OCI-LY1 (cell line): ENCODE results near the gene VWA8.

Experiments used
- H2AFZ ChIP-seq: fragments of 200-600 bp; sonication (generic), shearing (Covaris generic); 2 replicates; pipeline ENCODE4 v1.6.0; 2014; ENCODE audit warnings: antibody characterized with exemption, mild to moderate bottlenecking, low read length
- H3F3A ChIP-seq: fragments of 200-600 bp; sonication (generic), shearing (Covaris generic); 2 replicates; pipeline ENCODE4 v1.6.0; 2014; ENCODE audit warnings: mild to moderate bottlenecking, antibody characterized with exemption, low read length, moderate library complexity; ENCODE audit not compliant: insufficient read depth
- H3K27ac ChIP-seq: fragments of 200-600 bp; sonication (generic); 2 replicates; pipeline ENCODE4 v1.5.1; 2014; ENCODE audit warnings: low read length, mixed run types, mild to moderate bottlenecking, low read depth; ENCODE audit not compliant: poor library complexity, severe bottlenecking
- H3K27me3 ChIP-seq: fragments of 200-600 bp; sonication (generic); 2 replicates; pipeline ENCODE4 v1.6.0; 2014; ENCODE audit warnings: antibody characterized with exemption, mild to moderate bottlenecking, low read length, moderate library complexity; ENCODE audit not compliant: insufficient read depth
- H3K36me3 ChIP-seq: fragments of 200-600 bp; sonication (generic); 2 replicates; pipeline ENCODE4 v1.6.1; 2014; ENCODE audit warnings: mild to moderate bottlenecking, antibody characterized with exemption, low read length, moderate library complexity, mixed read lengths; ENCODE audit not compliant: insufficient read depth
- H3K4me1 ChIP-seq: fragments of 200-600 bp; sonication (generic); 2 replicates; pipeline ENCODE4 v1.5.1; 2014; ENCODE audit warnings: mild to moderate bottlenecking, low read length, moderate library complexity; ENCODE audit not compliant: insufficient read depth, severe bottlenecking
- H3K4me2 ChIP-seq: fragments of 200-600 bp; sonication (generic), shearing (Covaris generic); 2 replicates; pipeline ENCODE4 v1.6.1; 2014; ENCODE audit warnings: low read length
- H3K4me3 ChIP-seq: fragments of 200-600 bp; sonication (generic); 2 replicates; pipeline ENCODE4 v1.5.1; 2014; ENCODE audit warnings: low read length, low read depth, mild to moderate bottlenecking, mixed read lengths; ENCODE audit not compliant: poor library complexity, severe bottlenecking
- H3K79me2 ChIP-seq: fragments of 200-600 bp; shearing (Covaris generic); 2 replicates; pipeline ENCODE4 v1.6.1; 2016; ENCODE audit warnings: mixed run types, low read length, mixed read lengths; ENCODE audit not compliant: insufficient read depth
- H3K9ac ChIP-seq: fragments of 200-600 bp; sonication (generic), shearing (Covaris generic); 2 replicates; pipeline ENCODE4 v1.6.1; 2014; ENCODE audit warnings: mild to moderate bottlenecking, low read length, mixed read lengths
- H3K9me2 ChIP-seq: fragments of 200-600 bp; sonication (generic), shearing (Covaris generic); 2 replicates; pipeline ENCODE4 v1.6.1; 2014; ENCODE audit warnings: low read depth, mild to moderate bottlenecking, low read length, mixed read lengths
- H3K9me3 ChIP-seq: fragments of 200-600 bp; shearing (Covaris generic); 2 replicates; pipeline ENCODE4 v1.6.1; 2014; ENCODE audit warnings: low read length, mixed read lengths
- H4K20me1 ChIP-seq: fragments of 200-600 bp; sonication (generic), shearing (Covaris generic); 2 replicates; pipeline ENCODE4 v1.6.0; 2016; ENCODE audit warnings: mild to moderate bottlenecking, low read length; ENCODE audit not compliant: insufficient read depth
- CTCF ChIP-seq: fragments of 200-600 bp; sonication (generic), shearing (Covaris generic); IDR thresholded peaks from 2 replicates; pipeline ENCODE4 v1.5.1; 2017; ENCODE audit warnings: mild to moderate bottlenecking, antibody characterized with exemption, low read length, moderate library complexity, mixed read lengths
- EZH2 ChIP-seq: fragments of 200-600 bp; sonication (generic), shearing (Covaris generic); IDR thresholded peaks from 2 replicates; pipeline ENCODE4 v1.8.0; 2017; ENCODE audit warnings: borderline replicate concordance, mixed run types, mild to moderate bottlenecking, antibody characterized with exemption, low read length, moderate library complexity, mixed read lengths

Gene VWA8

GRCh38 chr13:41938918-41939317 lies 22.0 kb downstream of the VWA8 start:
- Histone ChIP-seq H3K27me3 (no peaks in the 10 kb centered on the region), H3K9me3 (peaks cover 5% of the 10 kb centered on the region; the same call in 1 of the 2 replicates), H3K9me2 (no peaks in the 10 kb centered on the region), H2AFZ (no peak overlapping the region), H4K20me1 (no peaks in the 10 kb centered on the region), H3F3A (no peaks in the 10 kb centered on the region), H3K36me3 (peaks cover 31% of the 10 kb centered on the region), H3K27ac (no peak overlapping the region), H3K4me3 (no peak overlapping the region), H3K9ac (no peak overlapping the region), H3K4me2 (no peak overlapping the region), H3K79me2 (peaks cover 10% of the 10 kb centered on the region), H3K4me1 (no peaks in the 10 kb centered on the region)
- TF ChIP-seq EZH2 (no peak), CTCF (no peak)

- Histone ChIP-seq H4K20me1 (no peaks in the 10 kb centered on the region), H3K4me2 (no peak overlapping the region), H3F3A (no peaks in the 10 kb centered on the region), H2AFZ (no peak overlapping the region), H3K4me3 (no peak overlapping the region), H3K9me2 (no peaks in the 10 kb centered on the region), H3K79me2 (peaks cover 5% of the 10 kb centered on the region; the same call in 1 of the 2 replicates), H3K4me1 (no peaks in the 10 kb centered on the region), H3K27ac (no peak overlapping the region), H3K36me3 (peaks cover 31% of the 10 kb centered on the region), H3K9ac (no peak overlapping the region), H3K27me3 (no peaks in the 10 kb centered on the region), H3K9me3 (peaks cover 5% of the 10 kb centered on the region; the same call in 1 of the 2 replicates)
- TF ChIP-seq EZH2 = no peak
- TF ChIP-seq CTCF = no peak
Observed at GRCh38 chr13:41937388-41937787, 23.5 kb downstream of the VWA8 start.

- Histone ChIP-seq H3K9me3 (peaks cover 5% of the 10 kb centered on the region; the same call in 1 of the 2 replicates), H4K20me1 (no peaks in the 10 kb centered on the region), H3F3A (no peaks in the 10 kb centered on the region), H3K4me2 (no peak overlapping the region), H3K9ac (no peak overlapping the region), H3K9me2 (no peaks in the 10 kb centered on the region), H3K79me2 (peaks cover 5% of the 10 kb centered on the region; the same call in 1 of the 2 replicates), H3K27ac (no peak overlapping the region), H3K27me3 (no peaks in the 10 kb centered on the region), H3K36me3 (peaks cover 33% of the 10 kb centered on the region), H3K4me1 (no peaks in the 10 kb centered on the region), H3K4me3 (no peak overlapping the region), H2AFZ (no peak overlapping the region)
- no peak for TF ChIP-seq CTCF
- no peak for TF ChIP-seq EZH2
Observed at GRCh38 chr13:41935501-41935900, 25.4 kb downstream of the VWA8 start.
